Type B pancreatic cell (in vitro differentiated cells): ENCODE results near the gene REEP3. TPM values are rescaled to one million over a fixed set of nuclear protein-coding genes. Genes with fewer than 3 reads are reported as not detected.

Source experiments
- DNase-seq: peaks from one replicate; pipeline ENCODE4 v3.0.0; 2021; ENCODE audit warnings: mixed read lengths; ENCODE audit not compliant: unreplicated experiment; ENCODE audit errors: extremely low spot score
- H3K27ac Mint-ChIP-seq: 2 replicates; pipeline ENCODE4 v1.8.0; 2021; ENCODE audit warnings: mild to moderate bottlenecking, mixed read lengths
- H3K27me3 Mint-ChIP-seq: 2 replicates; pipeline ENCODE4 v1.8.0; 2021; ENCODE audit warnings: mixed read lengths
- H3K36me3 Mint-ChIP-seq: 2 replicates; pipeline ENCODE4 v1.8.0; 2021; ENCODE audit warnings: mixed read lengths
- H3K4me1 Mint-ChIP-seq: one replicate; pipeline ENCODE4 v1.8.0; 2021; ENCODE audit warnings: mixed read lengths; ENCODE audit not compliant: unreplicated experiment
- H3K4me3 Mint-ChIP-seq: 2 replicates; pipeline ENCODE4 v1.8.0; 2021; ENCODE audit warnings: mild to moderate bottlenecking, mixed read lengths
- H3K9me3 Mint-ChIP-seq: 2 replicates; pipeline ENCODE4 v1.8.0; 2021; ENCODE audit warnings: mixed read lengths
- total RNA-seq: library from RNA; stranded (reverse); gene quantifications from 2 replicates; pipeline ENCODE4 v1.2.1, GENCODE V29; 2021; ENCODE audit warnings: low replicate concordance
- TF ChIP-seq, protein P1 (sequence below): fragments of 200-600 bp; sonication (generic); conservative IDR thresholded peaks from 2 replicates; pipeline ENCODE4 v1.5.0; 2021; ENCODE audit warnings: antibody characterized with exemption, mild to moderate bottlenecking

REEP3 gene
- total RNA-seq, 1 donor from 2014 or later: 38.1 TPM

DNA sequence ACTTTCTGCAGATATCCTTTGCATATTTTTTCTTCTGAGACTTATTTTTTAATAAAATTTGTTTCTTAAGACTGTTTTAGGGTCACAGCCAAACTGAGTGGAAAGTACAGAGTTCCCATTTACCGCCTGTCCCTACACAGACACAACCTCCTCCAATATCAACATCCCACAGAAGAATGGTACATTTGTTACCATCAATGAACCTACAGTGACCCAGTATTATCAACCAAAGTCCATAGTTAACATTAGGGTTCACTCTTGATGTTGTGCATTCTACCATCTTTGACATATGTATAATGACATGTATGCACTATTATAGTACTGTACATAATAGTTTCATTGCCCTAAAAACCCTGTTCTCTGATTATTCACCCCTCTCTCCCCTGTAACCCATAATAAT lies 14.6 kb upstream of the REEP3 start:
- no peak overlapping the region for H3K4me3 Mint-ChIP-seq
- peaks cover 23% of the 10 kb centered on the region for H3K36me3 Mint-ChIP-seq

DNA sequence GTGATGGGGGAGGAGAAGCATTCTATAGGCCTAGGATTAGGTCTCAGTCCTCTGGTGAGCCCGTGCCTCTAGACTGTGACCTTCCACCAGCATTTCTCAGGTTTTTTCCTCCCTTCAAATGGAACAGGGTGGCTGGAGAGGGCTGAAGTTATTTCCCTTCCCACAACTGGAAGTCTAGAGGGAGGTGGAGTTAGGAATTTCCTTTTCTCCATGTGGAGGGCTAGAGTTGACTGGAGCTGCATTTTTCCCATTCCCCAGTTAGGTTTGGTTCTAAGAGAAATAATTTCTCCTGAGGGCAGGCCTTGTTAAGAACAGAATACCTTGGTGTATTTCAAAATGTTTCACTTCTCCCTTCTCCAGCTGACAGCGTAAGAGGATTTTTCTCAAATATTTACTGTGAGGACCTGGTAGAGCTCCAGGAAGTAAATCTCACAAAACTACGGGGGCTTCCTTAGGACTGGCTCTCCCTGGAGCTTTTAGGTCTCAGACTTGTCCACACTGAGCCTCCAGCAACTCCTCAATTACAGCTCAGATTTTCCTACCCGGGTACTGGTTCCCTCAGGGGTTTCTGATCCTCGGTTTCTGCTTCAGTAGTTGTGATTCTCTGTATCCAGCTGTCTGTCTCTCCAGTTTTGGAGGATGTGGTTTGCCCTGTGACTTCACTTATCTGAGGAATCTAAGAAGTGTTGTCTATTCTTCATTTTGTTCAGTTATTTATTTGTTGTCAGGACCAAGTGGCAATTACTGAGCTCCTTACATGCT lies 6.0 kb upstream of the REEP3 start:
- TF ChIP-seq, protein P1, sequence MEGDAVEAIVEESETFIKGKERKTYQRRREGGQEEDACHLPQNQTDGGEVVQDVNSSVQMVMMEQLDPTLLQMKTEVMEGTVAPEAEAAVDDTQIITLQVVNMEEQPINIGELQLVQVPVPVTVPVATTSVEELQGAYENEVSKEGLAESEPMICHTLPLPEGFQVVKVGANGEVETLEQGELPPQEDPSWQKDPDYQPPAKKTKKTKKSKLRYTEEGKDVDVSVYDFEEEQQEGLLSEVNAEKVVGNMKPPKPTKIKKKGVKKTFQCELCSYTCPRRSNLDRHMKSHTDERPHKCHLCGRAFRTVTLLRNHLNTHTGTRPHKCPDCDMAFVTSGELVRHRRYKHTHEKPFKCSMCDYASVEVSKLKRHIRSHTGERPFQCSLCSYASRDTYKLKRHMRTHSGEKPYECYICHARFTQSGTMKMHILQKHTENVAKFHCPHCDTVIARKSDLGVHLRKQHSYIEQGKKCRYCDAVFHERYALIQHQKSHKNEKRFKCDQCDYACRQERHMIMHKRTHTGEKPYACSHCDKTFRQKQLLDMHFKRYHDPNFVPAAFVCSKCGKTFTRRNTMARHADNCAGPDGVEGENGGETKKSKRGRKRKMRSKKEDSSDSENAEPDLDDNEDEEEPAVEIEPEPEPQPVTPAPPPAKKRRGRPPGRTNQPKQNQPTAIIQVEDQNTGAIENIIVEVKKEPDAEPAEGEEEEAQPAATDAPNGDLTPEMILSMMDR: no peak
- Mint-ChIP-seq H3K4me3 (peak overlapping the region; percentile 62), H3K27ac (peak overlapping the region; percentile 93), H3K4me1 (peaks cover 25% of the 10 kb centered on the region), H3K27me3 (no peaks in the 10 kb centered on the region), H3K9me3 (peaks cover 9% of the 10 kb centered on the region), H3K36me3 (peaks cover 51% of the 10 kb centered on the region)
- no peak for DNase-seq

More for the DNA sequence above, 14.6 kb upstream of the REEP3 start:
- DNase-seq: no peak
- H3K9me3 Mint-ChIP-seq: peaks cover 5% of the 10 kb centered on the region
- TF ChIP-seq, protein P1: no peak
- no peaks in the 10 kb centered on the region for H3K27me3 Mint-ChIP-seq
- peaks cover 22% of the 10 kb centered on the region for H3K4me1 Mint-ChIP-seq
- peak overlapping the region; percentile 6 for H3K27ac Mint-ChIP-seq

DNA sequence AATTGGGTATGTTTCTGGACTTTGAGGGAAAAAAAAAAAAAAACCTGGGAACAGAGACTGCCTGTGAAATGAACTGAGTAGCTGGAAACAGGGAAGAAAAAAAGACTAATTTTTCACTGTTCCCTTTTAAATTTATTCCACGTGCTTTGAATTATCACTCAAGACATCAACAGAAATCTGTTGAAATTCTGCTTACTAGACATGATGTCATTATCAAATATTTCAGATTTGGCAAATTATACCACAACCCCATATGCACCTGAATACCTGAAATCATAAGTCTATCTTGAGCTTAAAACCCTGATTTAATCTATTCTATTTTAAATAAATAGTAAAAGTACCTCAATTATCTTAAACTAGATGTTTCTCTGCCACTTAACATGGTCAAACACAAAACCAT lies 5.0 kb upstream of the REEP3 start:
- Mint-ChIP-seq H3K36me3 (peaks cover 48% of the 10 kb centered on the region), H3K27me3 (no peaks in the 10 kb centered on the region), H3K4me1 (peaks cover 28% of the 10 kb centered on the region), H3K27ac (peak overlapping the region; percentile 42), H3K4me3 (no peak overlapping the region), H3K9me3 (peaks cover 4% of the 10 kb centered on the region)
- TF ChIP-seq, protein P1: no peak
- DNase-seq: no peak

DNA sequence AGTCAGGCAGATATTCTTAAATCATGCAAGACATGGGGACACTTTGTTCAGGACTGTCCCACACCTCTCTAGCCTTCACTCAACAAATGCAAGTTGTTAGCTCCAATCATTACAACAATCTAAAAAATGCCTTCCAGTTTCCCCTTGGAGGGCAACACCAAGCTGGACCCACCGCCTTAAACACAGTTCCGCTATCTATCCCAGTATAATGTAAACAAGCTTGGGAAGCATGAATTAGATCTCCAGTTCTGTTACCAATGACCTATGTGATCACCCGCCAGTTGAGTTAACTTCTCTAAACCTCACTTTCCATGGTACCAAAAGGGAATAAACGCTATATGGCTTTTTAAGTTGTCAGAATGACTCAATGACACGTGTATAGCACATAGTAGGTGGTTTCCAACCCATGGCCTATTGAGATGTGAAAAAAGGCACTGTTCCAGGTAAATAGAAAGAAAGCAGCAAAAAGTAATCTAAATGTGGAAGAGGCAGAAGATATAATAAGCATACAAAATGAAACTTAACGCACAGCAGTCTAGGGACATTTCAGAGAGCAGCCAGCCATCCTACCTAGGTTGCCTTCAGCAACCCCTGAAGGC lies 2.4 kb upstream of the REEP3 start:
- Mint-ChIP-seq H3K27ac (peak overlapping the region; percentile 35), H3K4me3 (peak overlapping the region; percentile 88), H3K36me3 (peaks cover 29% of the 10 kb centered on the region), H3K4me1 (peaks cover 43% of the 10 kb centered on the region), H3K9me3 (peaks cover 4% of the 10 kb centered on the region), H3K27me3 (no peaks in the 10 kb centered on the region)
- DNase-seq: no peak
- TF ChIP-seq, protein P1: no peak

DNA sequence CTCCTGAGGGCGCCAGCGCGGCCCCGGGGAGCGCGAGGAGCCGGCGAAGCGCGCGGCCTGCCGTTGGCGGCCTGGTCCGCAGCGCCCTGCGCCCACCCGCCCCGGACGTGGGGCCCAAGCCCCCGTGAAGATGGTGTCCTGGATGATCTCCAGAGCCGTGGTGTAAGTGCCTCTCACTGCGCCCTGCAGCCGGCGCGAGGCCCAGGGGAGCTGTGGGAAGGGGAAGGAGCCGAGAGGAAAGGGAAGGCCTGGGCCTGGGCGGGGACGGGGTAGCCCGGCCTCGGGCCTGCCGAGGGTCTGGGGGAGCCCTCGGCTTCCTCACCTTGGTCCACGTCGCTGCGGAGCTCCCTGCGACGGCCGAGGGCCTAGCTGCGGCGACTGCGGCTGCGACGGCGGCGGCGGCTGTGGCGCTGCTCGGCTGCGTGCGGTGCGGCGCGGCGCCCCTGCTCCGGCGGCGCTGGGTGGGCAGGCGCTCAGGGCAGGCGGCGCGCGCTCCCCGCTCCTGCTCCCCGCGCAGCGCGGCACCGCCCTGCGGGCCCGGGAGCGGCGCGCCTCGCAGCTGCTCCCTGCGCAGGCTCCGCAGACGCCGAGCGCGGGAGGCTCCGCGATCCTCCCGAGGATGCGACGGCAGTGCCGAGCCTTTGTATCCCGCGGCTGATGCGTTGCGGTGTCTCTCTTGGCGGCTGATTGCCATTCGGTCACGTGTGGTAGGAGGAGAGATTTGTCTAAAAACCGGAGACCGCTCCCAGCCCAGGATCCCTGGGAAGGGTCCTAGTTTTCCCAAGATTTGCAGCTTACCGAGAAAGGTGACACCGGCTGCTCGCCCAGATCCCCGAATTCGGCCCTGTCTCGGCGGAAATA lies 445 bp downstream of the REEP3 start:
- peaks cover 42% of the 10 kb centered on the region for H3K4me1 Mint-ChIP-seq
- peak overlapping the region; percentile 96 for H3K27ac Mint-ChIP-seq
- peak; percentile 83 for DNase-seq
- TF ChIP-seq, protein P1: no peak
- peaks cover 28% of the 10 kb centered on the region for H3K36me3 Mint-ChIP-seq
- H3K4me3 Mint-ChIP-seq: peak overlapping the region; percentile 89
- no peaks in the 10 kb centered on the region for H3K27me3 Mint-ChIP-seq
- H3K9me3 Mint-ChIP-seq: no peaks in the 10 kb centered on the region
